Kidney (tissue), 14 donors: Measurements from ENCODE around the gene ALG3. TPM values are rescaled to one million over a fixed set of nuclear protein-coding genes. Genes with fewer than 3 reads are reported as not detected.

Source experiments
- DNase-seq, 5 donors: peaks; one replicate each; pipeline ENCODE4 v3.0.0-alpha.2; 2013 to 2020
- FAIRE-seq: peaks from 2 replicates; lab custom pipeline; 2012; peaks lifted over from hg19 to GRCh38; lab: Jason Lieb, UNC
- H3K27ac ChIP-seq, 2 donors: one replicate each; pipeline ENCODE4 v1.7.0; 2013; ENCODE audit warnings: low read depth in 2 of 2, low read length in 2 of 2, inconsistent platforms in 1 of 2
- H3K27me3 ChIP-seq: one replicate; pipeline ENCODE4 v1.7.1; 2013; ENCODE audit warnings: low read length, inconsistent platforms; ENCODE audit not compliant: control insufficient read depth, insufficient read depth
- H3K36me3 ChIP-seq, 3 donors: one replicate each; pipeline versions ENCODE4 v1.7.0 to v1.7.1; 2013; ENCODE audit warnings: low read length in 3 of 3, control low read depth in 1 of 3, inconsistent platforms in 1 of 3; ENCODE audit not compliant: insufficient read depth in 3 of 3, control insufficient read depth in 2 of 3
- H3K4me1 ChIP-seq, 3 donors: one replicate each; pipeline versions ENCODE4 v1.7.0 to v1.7.1; 2013; ENCODE audit warnings: low read length in 3 of 3, inconsistent platforms in 1 of 3, low read depth in 1 of 3; ENCODE audit not compliant: control insufficient read depth in 2 of 3, insufficient read depth in 2 of 3
- H3K4me3 ChIP-seq, 3 donors: one replicate each; pipeline versions ENCODE4 v1.7.0 to v1.8.1; 2013; ENCODE audit warnings: low read length in 3 of 3, control low read depth in 1 of 3, inconsistent platforms in 1 of 3
- H3K9ac ChIP-seq, 3 donors: one replicate each; pipeline versions ENCODE4 v1.7.0 to v1.7.1; 2013; ENCODE audit warnings: low read length in 3 of 3, control low read depth in 1 of 3, inconsistent platforms in 1 of 3
- H3K9me3 ChIP-seq, 3 donors: one replicate each; pipeline versions ENCODE4 v1.7.0 to v1.7.1; 2013; ENCODE audit warnings: low read length in 3 of 3, control low read depth in 1 of 3, inconsistent platforms in 1 of 3; ENCODE audit not compliant: control insufficient read depth in 2 of 3, insufficient read depth in 1 of 3
- CTCF ChIP-seq: IDR thresholded peaks from 3 replicates; pipeline ENCODE4 v1.5.1; 2012; ENCODE audit warnings: mild to moderate bottlenecking, moderate library complexity, borderline replicate concordance; ENCODE audit not compliant: insufficient read depth; ENCODE audit errors: extremely low read depth
- intact Hi-C: fragments of 100-400 bp; cut with DNase I; formaldehyde crosslinking; loops from one replicate; pipeline ENCODE4 v1.11.1; 2022
- polyA plus RNA-seq: library from polyadenylated mRNA; stranded (reverse); fragments of 350-450 nt; fragmentation: Illumina TruSeq; extraction: RNeasy Lipid Tissue Mini Kit (QIAGEN cat#74804); gene quantifications from one replicate; pipeline ENCODE4 v1.2.3, GENCODE V29; 2014; ENCODE audit warnings: low read depth, low replicate concordance; ENCODE audit not compliant: insufficient read depth
- total RNA-seq: library from RNA; stranded (reverse); fragmentation: NEBNext Ultra II Directional; extraction: Animal tissue kit (Norgen Biotek cat#: 25700); gene quantifications from one replicate; pipeline ENCODE4 v1.2.1, GENCODE V29; 2021
- donor health status: control.
- donor health status: control.
- donor health status: control.
- donor health status: control.
- donor health status: control.
- donor health status: DM: yes; HTN: yes; CAD: no.
- donor health status: Normal renal cell carcinoma (clear cell type).

The ALG3 gene
- total and polyA plus RNA-seq, 2 donors from 2014 or later = 33.6 to 39.8 TPM

GRCh38 chr3:184223946-184224345 is 24.8 kb downstream of the ALG3 start:
- no peak overlapping the region for H3K9ac ChIP-seq
- peaks cover 0 to 3% (median 0%) of the 10 kb centered on the region in 3 donors for H3K4me1 ChIP-seq
- no peaks in the 10 kb centered on the region for H3K9me3 ChIP-seq
- H3K4me3 ChIP-seq = no peak overlapping the region
- intact Hi-C loops = no loop called here
- no peaks in the 10 kb centered on the region for H3K36me3 ChIP-seq
- no peak for DNase-seq
- FAIRE-seq = no peak
- H3K27ac ChIP-seq = no peak overlapping the region
- TF ChIP-seq CTCF = no peak
- peaks cover 4% of the 10 kb centered on the region for H3K27me3 ChIP-seq

GRCh38 chr3:184222521-184222920 is 26.2 kb downstream of the ALG3 start:
- H3K4me1 ChIP-seq = no peaks in the 10 kb centered on the region
- H3K9ac ChIP-seq = no peak overlapping the region
- intact Hi-C loops = no loop called here
- H3K36me3 ChIP-seq = no peaks in the 10 kb centered on the region
- FAIRE-seq (no peak), DNase-seq (no peak)
- H3K4me3 ChIP-seq = no peak overlapping the region
- H3K9me3 ChIP-seq = no peaks in the 10 kb centered on the region
- no peak overlapping the region for H3K27ac ChIP-seq
- H3K27me3 ChIP-seq = peaks cover under 1% of the 10 kb centered on the region
- no peak for TF ChIP-seq CTCF

DNA sequence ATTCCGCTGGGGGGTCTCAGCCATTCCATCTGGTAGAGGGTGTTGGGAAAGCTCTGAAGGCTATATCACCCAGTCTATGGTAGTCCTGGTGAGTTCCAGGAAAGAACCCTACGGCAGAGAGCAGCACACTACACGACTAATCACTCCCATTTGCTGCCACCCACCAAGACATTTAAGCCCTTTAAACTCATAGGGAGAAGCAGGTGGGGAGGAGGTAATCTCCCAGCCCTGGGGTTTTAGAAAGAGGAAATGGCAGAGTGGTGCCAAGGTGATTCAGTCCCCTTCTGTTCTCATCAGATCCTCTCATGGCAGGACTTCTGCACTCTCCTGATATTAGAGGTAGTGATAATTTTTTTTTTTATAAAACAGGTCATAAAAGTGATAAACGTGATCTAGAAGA is 29.9 kb downstream of the ALG3 start:
- Histone ChIP-seq H3K27me3 (no peaks in the 10 kb centered on the region), H3K4me3 (no peak overlapping the region), H3K4me1 (no peaks in the 10 kb centered on the region), H3K9me3 (no peaks in the 10 kb centered on the region), H3K36me3 (no peaks in the 10 kb centered on the region), H3K9ac (no peak overlapping the region), H3K27ac (no peak overlapping the region)
- FAIRE-seq = no peak
- intact Hi-C loops = no loop called here
- no peak for DNase-seq
- TF ChIP-seq CTCF = no peak

GRCh38 chr3:184211718-184212117 is 37.0 kb downstream of the ALG3 start:
- Histone ChIP-seq H3K4me3 (no peak overlapping the region), H3K4me1 (no peaks in the 10 kb centered on the region), H3K27me3 (no peaks in the 10 kb centered on the region), H3K9ac (no peak overlapping the region), H3K36me3 (no peaks in the 10 kb centered on the region), H3K27ac (no peak overlapping the region), H3K9me3 (no peaks in the 10 kb centered on the region)
- DNase-seq (no peak), FAIRE-seq (no peak)
- intact Hi-C loops = no loop called here
- TF ChIP-seq CTCF = no peak
